ENCODE data around the gene PRDM13.

DNA sequence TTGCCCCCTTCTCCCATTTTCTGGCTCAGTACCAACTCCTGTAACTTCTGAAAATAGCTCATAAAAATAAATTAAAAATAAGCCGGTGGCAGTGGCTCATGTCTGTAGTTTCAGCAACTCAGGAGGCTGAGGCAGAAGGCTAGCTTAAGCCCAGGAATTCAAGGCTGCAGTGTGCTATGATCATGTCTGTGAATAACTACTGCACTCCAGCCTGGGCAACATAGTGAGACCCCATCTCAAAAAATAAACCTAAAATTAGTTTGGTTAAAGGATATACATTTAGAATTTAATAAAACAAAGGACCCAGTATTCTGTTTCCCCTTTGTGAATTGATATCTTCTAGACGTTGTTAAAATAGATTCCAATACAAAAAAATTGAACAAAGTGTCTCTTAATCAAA is 10.5 kb downstream of the PRDM13 start:
- TF ChIP-seq EZH2 (IDR thresholded peaks at IDR 0.05) (no peak), POLR2AphosphoS5 (IDR thresholded peaks at IDR 0.05; ENCODE audit: borderline replicate concordance, low read depth, low read length) (no peak)

Measured in SK-N-MC (cell line).